Omental fat pad (tissue), 4 donors: Measurements from ENCODE around the gene GATA3. TPM values are rescaled to one million over a fixed set of nuclear protein-coding genes. Genes with fewer than 3 reads are reported as not detected.

Experiments
- ATAC-seq: fragments of 150-250 bp; one replicate; pipeline ENCODE4 v1.9.1; 2016; ENCODE audit warnings: mild to moderate bottlenecking, moderate library complexity; ENCODE audit not compliant: low FRiP score
- DNase-seq: peaks from one replicate; pipeline ENCODE4 v3.0.0-alpha.2; 2019; ENCODE audit warnings: low spot score
- CTCF ChIP-seq, 3 donors: fragments of 450-650 bp; IDR thresholded peaks; one replicate each; pipeline ENCODE4 v1.5.1; 2016 to 2017; ENCODE audit warnings: antibody characterized with exemption in 3 of 3, mild to moderate bottlenecking in 3 of 3, moderate library complexity in 2 of 3
- total RNA-seq, 4 donors: library from RNA; depleted of rRNA; stranded (reverse); fragments of >200 nt; gene quantifications; one replicate each; pipeline ENCODE4 v1.1.0, GENCODE V29; 2016

GATA3 gene
- total RNA-seq, 4 donors from 2014 or later, result 0.28 to 3.1 (median 1.3) TPM

GRCh38 chr10:8124436-8124835, 69.9 kb downstream of the GATA3 start:
- no peak for TF ChIP-seq CTCF (IDR thresholded peaks at IDR 0.05)
- no peak for ATAC-seq
- no peak for DNase-seq

Other genes with a start within 250 kb of the GATA3 start
- gene TAF3, start 236.2 kb upstream of the GATA3 start, total RNA-seq, result 1 to 10 TPM; 4.9 to 8.8 (median 6.4) TPM